ENCODE measurements around the gene HNRNPH2. TPM values are rescaled to one million over a fixed set of nuclear protein-coding genes. Genes with fewer than 3 reads are reported as not detected.

HNRNPH2 gene, protein sequence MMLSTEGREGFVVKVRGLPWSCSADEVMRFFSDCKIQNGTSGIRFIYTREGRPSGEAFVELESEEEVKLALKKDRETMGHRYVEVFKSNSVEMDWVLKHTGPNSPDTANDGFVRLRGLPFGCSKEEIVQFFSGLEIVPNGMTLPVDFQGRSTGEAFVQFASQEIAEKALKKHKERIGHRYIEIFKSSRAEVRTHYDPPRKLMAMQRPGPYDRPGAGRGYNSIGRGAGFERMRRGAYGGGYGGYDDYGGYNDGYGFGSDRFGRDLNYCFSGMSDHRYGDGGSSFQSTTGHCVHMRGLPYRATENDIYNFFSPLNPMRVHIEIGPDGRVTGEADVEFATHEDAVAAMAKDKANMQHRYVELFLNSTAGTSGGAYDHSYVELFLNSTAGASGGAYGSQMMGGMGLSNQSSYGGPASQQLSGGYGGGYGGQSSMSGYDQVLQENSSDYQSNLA
- total RNA-seq (40.8 TPM), polyA plus RNA-seq (ENCODE audit: insufficient read depth in 1 of 8, insufficient read length in 8 of 8, low replicate concordance in 1 of 8) (10 to 100 TPM; 55.7 to 80.1 (median 69.1) TPM)
- long read RNA-seq, donor 1, transcript HNRNPH2-201 (2 exons, 2,223 nt), result major isoform, 9 of 9 reads
- long read RNA-seq, donor 1, partial matches to known transcripts, result 0 of 9 reads
- long read RNA-seq, donor 1, other reads (novel, unspliced or antisense), result 0 of 9 reads
- long read RNA-seq, donor 2, transcript HNRNPH2-201 (2 exons, 2,223 nt), result major isoform, 7 of 7 reads
- long read RNA-seq, donor 2, partial matches to known transcripts, result 0 of 7 reads
- long read RNA-seq, donor 2, other reads (novel, unspliced or antisense), result 0 of 7 reads
- long read RNA-seq, donor 3, transcript HNRNPH2-201 (2 exons, 2,223 nt), result major isoform, 25 of 46 reads
- long read RNA-seq, donor 3, partial matches to known transcripts, result 21 of 46 reads
- long read RNA-seq, donor 3, other reads (novel, unspliced or antisense), result 0 of 46 reads
- long read RNA-seq, donor 4, transcript HNRNPH2-201 (2 exons, 2,223 nt), result major isoform, 15 of 15 reads
- long read RNA-seq, donor 4, partial matches to known transcripts, result 0 of 15 reads
- long read RNA-seq, donor 4, other reads (novel, unspliced or antisense), result 0 of 15 reads
- long read RNA-seq, donor 5, transcript HNRNPH2-201 (2 exons, 2,223 nt), result major isoform, 38 of 108 reads
- long read RNA-seq, donor 5, partial matches to known transcripts, result 70 of 108 reads
- long read RNA-seq, donor 5, other reads (novel, unspliced or antisense), result 0 of 108 reads
- long read RNA-seq, donor 6, transcript HNRNPH2-201 (2 exons, 2,223 nt), result major isoform, 36 of 36 reads
- long read RNA-seq, donor 6, partial matches to known transcripts, result 0 of 36 reads
- long read RNA-seq, donor 6, other reads (novel, unspliced or antisense), result 0 of 36 reads
- long read RNA-seq, donor 7, transcript HNRNPH2-201 (2 exons, 2,223 nt), result major isoform, 25 of 67 reads
- long read RNA-seq, donor 7, partial matches to known transcripts, result 42 of 67 reads
- long read RNA-seq, donor 7, other reads (novel, unspliced or antisense), result 0 of 67 reads
- long read RNA-seq, donor 8, transcript HNRNPH2-201 (2 exons, 2,223 nt), result major isoform, 30 of 30 reads
- long read RNA-seq, donor 8, partial matches to known transcripts, result 0 of 30 reads
- long read RNA-seq, donor 8, other reads (novel, unspliced or antisense), result 0 of 30 reads
- long read RNA-seq, donor 9, transcript HNRNPH2-201 (2 exons, 2,223 nt), result major isoform, 17 of 17 reads
- long read RNA-seq, donor 9, partial matches to known transcripts, result 0 of 17 reads
- long read RNA-seq, donor 9, other reads (novel, unspliced or antisense), result 0 of 17 reads
- long read RNA-seq, donor 10, transcript HNRNPH2-201 (2 exons, 2,223 nt), result major isoform, 37 of 37 reads
- long read RNA-seq, donor 10, partial matches to known transcripts, result 0 of 37 reads
- long read RNA-seq, donor 10, other reads (novel, unspliced or antisense), result 0 of 37 reads
- long read RNA-seq, donor 11, transcript HNRNPH2-201 (2 exons, 2,223 nt), result major isoform, 16 of 51 reads
- long read RNA-seq, donor 11, partial matches to known transcripts, result 35 of 51 reads
- long read RNA-seq, donor 11, other reads (novel, unspliced or antisense), result 0 of 51 reads

DNA sequence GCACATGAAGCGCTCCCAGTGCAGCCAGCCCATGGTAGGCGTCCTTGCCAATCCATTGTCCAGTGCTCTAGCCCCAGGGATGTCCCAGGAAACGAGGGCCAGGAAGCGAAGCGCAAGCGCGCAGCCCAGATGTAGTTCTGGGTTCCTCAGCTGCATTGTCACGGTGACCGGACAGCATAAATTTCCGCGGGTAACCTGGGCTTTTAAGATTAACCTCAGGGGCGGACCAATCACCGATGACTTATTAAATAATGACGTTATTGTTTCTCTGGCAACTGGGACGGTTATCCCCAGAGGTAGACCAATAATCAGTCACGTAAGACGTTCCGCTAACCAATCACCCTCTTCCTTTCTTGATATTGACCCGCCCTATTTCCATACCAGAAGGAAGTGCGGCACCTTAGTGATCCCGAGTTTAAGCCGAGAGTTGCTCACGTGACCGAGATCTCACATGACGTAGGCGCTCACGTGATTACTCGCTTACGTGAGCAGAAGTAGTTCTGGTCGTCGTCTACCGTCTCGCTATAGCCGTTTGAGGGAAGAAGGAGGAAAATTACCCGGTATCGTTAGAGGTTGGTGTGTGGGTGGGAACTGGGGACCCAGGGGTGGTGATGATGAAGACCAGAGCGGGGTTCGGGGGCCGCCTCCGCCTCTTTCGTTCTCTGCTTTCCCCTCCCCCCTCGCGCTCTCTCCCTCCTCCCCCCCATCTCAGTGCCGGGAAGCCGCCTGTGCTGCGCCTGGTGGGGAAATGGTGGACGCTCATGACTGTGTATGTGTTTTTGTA is at the start of gene HNRNPH2, which contains the start of gene GLA:
Gene HNRNPH2, plus strand, starts transcription at position 475 of the 784 bp plus-strand sequence. CDS start 3,767 bp downstream, outside the sequence.
Gene GLA, minus strand, starts transcription at position 178 of the 784 bp plus-strand sequence. Its CDS starts 22 bp downstream, at position 156.
- H3K36me3 ChIP-seq (ENCODE audit: control insufficient read depth, insufficient read depth, low read length), result peaks cover 6% of the 10 kb centered on the region
- H3K4me1 ChIP-seq (ENCODE audit: control insufficient read depth, insufficient read depth, low read length), result peaks cover 4% of the 10 kb centered on the region
- DNase-seq, result peak; percentile 99
- H3K4me3 ChIP-seq (ENCODE audit: low read length), result peak within 1 kb of the TSS; percentile 59
- no peaks in the 10 kb centered on the region for H3K9me3 ChIP-seq (replicated peaks; ENCODE audit: control insufficient read depth, low read depth, low read length)
- H3K27ac ChIP-seq (ENCODE audit: low read length), result peak within 1 kb of the TSS; percentile 96
- 34% methylated on average over 34 of the region's 47 CpGs for WGBS (ENCODE audit: insufficient coverage)
- peaks cover 7% of the 10 kb centered on the region for H3K27me3 ChIP-seq (ENCODE audit: control insufficient read depth, insufficient read depth, low read length)

DNA sequence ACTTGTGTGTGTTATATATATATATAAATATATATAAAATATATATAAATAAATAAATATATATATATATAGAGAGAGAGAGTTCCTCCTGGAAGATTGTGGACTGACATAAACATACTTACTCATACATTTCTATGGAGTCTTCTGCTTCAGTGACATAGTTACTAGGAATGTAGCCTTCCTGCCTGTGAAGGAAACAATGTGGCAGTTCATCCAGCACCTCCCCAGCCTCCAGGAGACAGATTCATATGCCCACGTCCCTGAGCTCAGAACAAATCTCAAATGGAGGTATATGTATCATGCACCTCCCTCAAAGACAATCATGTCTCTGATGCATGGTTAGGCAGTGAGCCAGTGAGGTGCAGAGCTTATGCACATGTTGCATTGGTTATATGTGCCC is 48.1 kb upstream of the HNRNPH2 start:
- no CpG with 5 or more reads among the region's 1 CpG for WGBS (ENCODE audit: insufficient coverage)

DNA sequence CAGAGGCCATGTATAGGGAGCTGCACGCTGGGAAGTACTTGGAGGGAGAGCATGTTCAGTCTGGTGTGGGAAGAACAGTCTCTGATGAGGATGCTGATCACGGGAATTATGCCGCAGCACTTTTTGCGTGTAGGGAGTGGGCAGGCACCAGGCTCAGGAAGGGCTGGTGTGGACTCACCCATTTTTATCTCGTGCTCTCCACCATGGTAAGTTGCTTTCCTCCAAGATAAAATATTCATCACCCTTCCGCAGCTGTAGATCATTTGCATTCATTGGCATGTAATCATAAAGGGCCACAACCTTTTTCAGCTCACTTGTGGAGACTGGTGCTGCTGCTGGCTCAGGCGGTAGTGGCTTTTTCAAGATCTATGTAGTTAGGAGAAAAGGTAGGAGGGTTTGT is 47.6 kb upstream of the HNRNPH2 start:
- H3K27ac ChIP-seq (ENCODE audit: low read length), result no peak overlapping the region
- no peak overlapping the region for H3K4me3 ChIP-seq (ENCODE audit: low read length)
- no peaks in the 10 kb centered on the region for H3K36me3 ChIP-seq (ENCODE audit: control insufficient read depth, insufficient read depth, low read length)
- H3K4me1 ChIP-seq (ENCODE audit: control insufficient read depth, insufficient read depth, low read length), result no peaks in the 10 kb centered on the region
- DNase-seq, result no peak
- peaks cover 29% of the 10 kb centered on the region for H3K27me3 ChIP-seq (ENCODE audit: control insufficient read depth, insufficient read depth, low read length)
- 52% methylated on average over 6 of the region's 7 CpGs for WGBS (ENCODE audit: insufficient coverage)
- no peaks in the 10 kb centered on the region for H3K9me3 ChIP-seq (replicated peaks; ENCODE audit: control insufficient read depth, low read depth, low read length)

More for the DNA sequence above, 48.1 kb upstream of the HNRNPH2 start:
- Histone ChIP-seq H3K27ac (ENCODE audit: low read length) (no peak overlapping the region), H3K36me3 (ENCODE audit: control insufficient read depth, insufficient read depth, low read length) (no peaks in the 10 kb centered on the region), H3K4me3 (ENCODE audit: low read length) (no peak overlapping the region), H3K27me3 (ENCODE audit: control insufficient read depth, insufficient read depth, low read length) (peaks cover 28% of the 10 kb centered on the region), H3K4me1 (ENCODE audit: control insufficient read depth, insufficient read depth, low read length) (no peaks in the 10 kb centered on the region), H3K9me3 (replicated peaks; ENCODE audit: control insufficient read depth, low read depth, low read length) (no peaks in the 10 kb centered on the region)
- DNase-seq, result no peak

DNA sequence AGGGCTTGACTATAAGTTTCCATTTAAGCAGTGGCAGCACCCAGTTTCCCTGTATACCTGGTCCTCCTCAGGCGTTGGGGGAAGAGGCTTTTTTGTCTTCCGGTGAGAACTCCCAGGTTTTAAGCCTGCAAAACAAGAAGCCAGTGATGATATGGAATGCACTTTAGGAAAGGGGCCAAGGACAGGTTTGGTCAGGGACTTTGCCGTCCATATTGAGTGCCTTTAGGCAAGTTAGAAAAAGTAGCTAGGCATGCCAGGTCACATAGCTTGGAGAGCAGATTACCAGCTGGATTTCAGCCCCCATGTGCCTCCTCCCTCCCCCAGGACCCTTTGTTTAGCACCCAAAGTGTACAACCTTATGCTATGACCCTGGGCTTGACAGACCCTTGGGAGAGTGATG is 45.9 kb upstream of the HNRNPH2 start:
- DNase-seq, result no peak
- Histone ChIP-seq H3K9me3 (replicated peaks; ENCODE audit: control insufficient read depth, low read depth, low read length) (no peaks in the 10 kb centered on the region), H3K27me3 (ENCODE audit: control insufficient read depth, insufficient read depth, low read length) (peaks cover 25% of the 10 kb centered on the region), H3K27ac (ENCODE audit: low read length) (no peak overlapping the region), H3K36me3 (ENCODE audit: control insufficient read depth, insufficient read depth, low read length) (no peaks in the 10 kb centered on the region), H3K4me1 (ENCODE audit: control insufficient read depth, insufficient read depth, low read length) (no peaks in the 10 kb centered on the region), H3K4me3 (ENCODE audit: low read length) (no peak overlapping the region)
- 51% methylated on average over 2 of the region's 3 CpGs for WGBS (ENCODE audit: insufficient coverage)

DNA sequence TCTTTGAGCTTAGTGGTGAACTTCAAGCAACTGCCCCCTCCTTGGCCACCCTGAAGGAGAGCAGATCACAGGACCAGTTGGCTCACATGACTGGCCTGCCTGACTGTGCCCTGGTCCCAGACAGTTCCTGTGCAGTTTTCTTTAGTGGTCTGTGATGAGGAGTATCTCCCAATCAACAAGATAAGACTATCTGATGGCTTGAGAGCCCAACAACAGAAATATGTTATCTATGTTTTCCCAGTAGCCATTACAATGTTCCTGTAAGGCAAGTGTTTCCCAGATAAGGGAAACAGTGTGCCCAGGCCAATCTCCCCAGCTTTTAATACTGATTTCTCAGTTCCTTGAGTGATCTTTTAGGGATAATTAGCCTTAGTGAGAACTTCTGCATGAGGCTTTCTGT is 45.3 kb upstream of the HNRNPH2 start:
- Histone ChIP-seq H3K27me3 (ENCODE audit: control insufficient read depth, insufficient read depth, low read length) (peaks cover 23% of the 10 kb centered on the region), H3K4me1 (ENCODE audit: control insufficient read depth, insufficient read depth, low read length) (no peaks in the 10 kb centered on the region), H3K36me3 (ENCODE audit: control insufficient read depth, insufficient read depth, low read length) (no peaks in the 10 kb centered on the region), H3K4me3 (ENCODE audit: low read length) (no peak overlapping the region), H3K9me3 (replicated peaks; ENCODE audit: control insufficient read depth, low read depth, low read length) (no peaks in the 10 kb centered on the region), H3K27ac (ENCODE audit: low read length) (no peak overlapping the region)
- no peak for DNase-seq

DNA sequence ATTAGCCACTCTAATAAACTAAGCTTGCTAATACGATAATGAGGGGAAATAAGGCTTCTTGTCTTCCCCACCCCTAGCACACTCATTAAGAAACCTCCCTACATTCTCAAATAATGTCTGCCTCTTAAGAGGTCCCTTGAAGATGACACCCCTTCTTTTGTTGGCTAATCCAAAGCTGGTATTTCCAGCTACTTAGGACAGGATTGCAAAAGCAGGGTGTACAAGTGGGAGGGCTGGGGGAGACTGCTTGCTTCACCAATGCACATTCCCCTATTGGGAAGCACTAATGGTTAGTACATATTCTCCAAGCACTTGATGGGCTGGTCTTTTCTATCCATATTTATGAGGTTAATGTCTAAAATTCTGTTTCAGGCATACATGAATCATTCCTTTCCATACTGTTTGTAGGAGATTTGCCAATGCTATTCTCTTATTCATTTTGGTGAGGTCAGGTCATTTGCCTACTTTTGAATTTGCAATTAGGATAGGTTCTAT is 42.7 kb upstream of the HNRNPH2 start:
- WGBS (ENCODE audit: insufficient coverage), result 71% methylated on average over 1 of the region's 1 CpG
- Histone ChIP-seq H3K27ac (ENCODE audit: low read length) (no peak overlapping the region), H3K4me1 (ENCODE audit: control insufficient read depth, insufficient read depth, low read length) (no peaks in the 10 kb centered on the region), H3K9me3 (replicated peaks; ENCODE audit: control insufficient read depth, low read depth, low read length) (no peaks in the 10 kb centered on the region), H3K27me3 (ENCODE audit: control insufficient read depth, insufficient read depth, low read length) (peaks cover 22% of the 10 kb centered on the region), H3K4me3 (ENCODE audit: low read length) (no peak overlapping the region), H3K36me3 (ENCODE audit: control insufficient read depth, insufficient read depth, low read length) (no peaks in the 10 kb centered on the region)
- DNase-seq, result no peak

DNA sequence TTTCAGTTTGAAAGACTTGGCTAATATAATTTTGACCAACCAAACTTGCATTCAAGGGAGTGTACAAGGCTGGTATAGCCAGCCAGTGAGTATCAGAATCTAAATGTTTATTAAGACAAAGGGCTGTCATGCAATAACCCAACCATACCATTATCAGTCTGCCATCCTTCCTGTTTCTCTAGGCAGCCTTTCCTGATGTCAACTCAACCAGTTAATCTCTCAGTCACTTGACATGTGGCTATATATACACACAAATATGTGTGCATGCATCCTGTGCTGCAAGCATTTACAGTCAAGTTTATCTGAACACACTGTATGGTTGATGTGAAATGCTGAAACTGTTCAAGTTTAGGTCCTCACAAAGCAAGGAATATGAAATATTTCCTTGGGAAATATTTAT is 39.2 kb upstream of the HNRNPH2 start:
- DNase-seq, result no peak
- no peak overlapping the region for H3K4me3 ChIP-seq (ENCODE audit: low read length)
- H3K27ac ChIP-seq (ENCODE audit: low read length), result no peak overlapping the region
- peaks cover 9% of the 10 kb centered on the region for H3K27me3 ChIP-seq (ENCODE audit: control insufficient read depth, insufficient read depth, low read length)
- no peaks in the 10 kb centered on the region for H3K36me3 ChIP-seq (ENCODE audit: control insufficient read depth, insufficient read depth, low read length)
- H3K4me1 ChIP-seq (ENCODE audit: control insufficient read depth, insufficient read depth, low read length), result no peaks in the 10 kb centered on the region
- H3K9me3 ChIP-seq (replicated peaks; ENCODE audit: control insufficient read depth, low read depth, low read length), result no peaks in the 10 kb centered on the region

DNA sequence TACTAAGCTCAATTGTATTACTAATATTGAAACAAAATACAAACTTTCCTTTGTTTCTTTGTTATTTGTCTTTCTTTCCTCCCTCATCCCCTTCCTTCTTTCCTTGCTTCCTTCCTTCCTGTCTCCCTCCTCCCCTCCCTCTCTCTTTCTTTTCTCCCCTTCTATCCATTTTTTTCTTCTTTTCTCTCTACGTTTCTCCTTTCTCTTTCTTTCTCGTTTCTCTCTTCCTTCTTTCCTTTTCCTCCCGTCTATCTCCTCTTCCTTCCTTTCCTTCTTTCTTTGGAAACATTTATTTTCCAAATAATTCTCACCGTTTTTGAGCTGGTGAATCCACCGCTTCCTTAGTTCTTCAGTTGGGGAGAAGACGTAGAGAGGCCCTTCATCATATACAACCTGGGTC is 38.3 kb upstream of the HNRNPH2 start:
- Histone ChIP-seq H3K9me3 (replicated peaks; ENCODE audit: control insufficient read depth, low read depth, low read length) (no peaks in the 10 kb centered on the region), H3K4me3 (ENCODE audit: low read length) (no peak overlapping the region), H3K36me3 (ENCODE audit: control insufficient read depth, insufficient read depth, low read length) (no peaks in the 10 kb centered on the region), H3K27ac (ENCODE audit: low read length) (no peak overlapping the region), H3K27me3 (ENCODE audit: control insufficient read depth, insufficient read depth, low read length) (peaks cover 7% of the 10 kb centered on the region), H3K4me1 (ENCODE audit: control insufficient read depth, insufficient read depth, low read length) (no peaks in the 10 kb centered on the region)
- WGBS (ENCODE audit: insufficient coverage), result 65% methylated on average over 2 of the region's 6 CpGs
- DNase-seq, result no peak
